ENCODE results near the gene SMG7. TPM values are rescaled to one million over a fixed set of nuclear protein-coding genes. Genes with fewer than 3 reads are reported as not detected.

The SMG7 gene
- total and polyA plus RNA-seq, 2 of the 4 experiments (the other 2 are of a cell fraction): 18.1 to 22.6 TPM

GRCh38 chr1:183443466-183443865, 28.8 kb upstream of the SMG7 start:
- Histone ChIP-seq H3K23ac (ENCODE audit: low read depth, low read length) (no peak overlapping the region), H4K5ac (ENCODE audit: low read depth, low read length) (no peak overlapping the region), H3K79me1 (ENCODE audit: low read depth in 1 of 2, low read length in 2 of 2) (no peaks in the 10 kb centered on the region), H3K14ac (replicated peaks; ENCODE audit: low read depth, low read length) (no peak overlapping the region), H2BK5ac (ENCODE audit: low read depth, low read length, poor library complexity, severe bottlenecking) (no peak overlapping the region), H3K9me1 (ENCODE audit: insufficient read depth, low read length) (no peaks in the 10 kb centered on the region), H2AFZ (replicated peaks; ENCODE audit: low read length, poor library complexity) (no peak overlapping the region), H3K27ac (ENCODE audit: insufficient read depth, low read length) (no peak overlapping the region), H3K4me2 (ENCODE audit: low read depth, low read length) (no peak overlapping the region), H3K9ac (ENCODE audit: low read depth, low read length) (no peak overlapping the region), H3K18ac (ENCODE audit: low read depth, low read length) (no peak overlapping the region), H2BK15ac (ENCODE audit: low read depth, low read length) (no peak overlapping the region), H3K56ac (ENCODE audit: extremely low read depth, insufficient read depth, low read length) (no peak overlapping the region), H3K36me3 (ENCODE audit: control insufficient read depth, insufficient read depth, low read length) (no peaks in the 10 kb centered on the region), H3K4me3 (ENCODE audit: insufficient read depth, low read depth, low read length) (no peak overlapping the region), H3K27me3 (ENCODE audit: control insufficient read depth, insufficient read depth, low read length) (peaks cover 13% of the 10 kb centered on the region), H4K20me1 (ENCODE audit: insufficient read depth, low read length) (no peaks in the 10 kb centered on the region), H2BK20ac (ENCODE audit: low read depth, low read length) (no peak overlapping the region), H2AK9ac (replicated peaks; ENCODE audit: low read depth, low read length, poor library complexity) (no peak overlapping the region), H2AK5ac (ENCODE audit: low read depth, low read length) (no peak overlapping the region), H2BK120ac (ENCODE audit: low read depth, low read length) (no peak overlapping the region), H3K9me3 (ENCODE audit: control insufficient read depth, insufficient read depth, low read length) (no peaks in the 10 kb centered on the region), H4K8ac (ENCODE audit: low read depth in 2 of 2, low read length in 2 of 2) (no peak overlapping the region), H3K4me1 (ENCODE audit: control insufficient read depth, insufficient read depth, low read length) (no peaks in the 10 kb centered on the region), H4K91ac (ENCODE audit: insufficient read depth, low read depth, low read length) (no peak overlapping the region), H3K4ac (ENCODE audit: low read depth, low read length) (no peak overlapping the region)
- no CpG with 5 or more reads among the region's 1 CpG for WGBS, 2 experiments (ENCODE audit: extremely low coverage in 2 of 2, insufficient read length in 1 of 2)
- BruUV-seq (replicated peaks): no TSS peak
- TF ChIP-seq BHLHE40 (IDR thresholded peaks at IDR 0.05; ENCODE audit: low read depth, low read length) (no peak), POLR2A (IDR thresholded peaks at IDR 0.05; ENCODE audit: low read depth, low read length) (no peak), RFX5 (IDR thresholded peaks at IDR 0.05; ENCODE audit: low read depth, low read length) (no peak), MAFK (IDR thresholded peaks at IDR 0.05; ENCODE audit: low read depth, low read length) (no peak), CHD1 (IDR thresholded peaks at IDR 0.05; ENCODE audit: low read depth, low read length) (no peak), ELK1 (IDR thresholded peaks at IDR 0.05; ENCODE audit: borderline replicate concordance, low read depth, low read length) (no peak), RCOR1 (IDR thresholded peaks at IDR 0.05; ENCODE audit: insufficient replicate concordance, low read length) (no peak), RAD21 (IDR thresholded peaks at IDR 0.05; ENCODE audit: low read length) (no peak), USF2 (IDR thresholded peaks at IDR 0.05; ENCODE audit: low read depth, low read length) (no peak), CTCF (conservative IDR thresholded peaks at IDR 0.05; ENCODE audit: low read depth, low read length) (no peak), MAZ (IDR thresholded peaks at IDR 0.05; ENCODE audit: borderline replicate concordance, low read depth, low read length) (no peak), NFE2L2 (IDR thresholded peaks at IDR 0.05; ENCODE audit: low read depth, low read length) (no peak), FOS (IDR thresholded peaks at IDR 0.05; ENCODE audit: low read depth, low read length) (no peak), MXI1 (IDR thresholded peaks at IDR 0.05; ENCODE audit: borderline replicate concordance, low read depth, low read length) (no peak), SMC3 (IDR thresholded peaks at IDR 0.05; ENCODE audit: low read depth, low read length) (no peak), CEBPB (IDR thresholded peaks at IDR 0.05; ENCODE audit: low read depth, low read length) (no peak)
- intact Hi-C loops (cut with micrococcal nuclease): no loop called here
- ChIA-PET POLR2A (ENCODE audit: unreplicated experiment) (no interaction called here), CTCF (no interaction called here)
- DNase-seq (no peak), ATAC-seq (ENCODE audit: low read depth) (no peak)
- in situ Hi-C loops (cut with MboI; ENCODE audit: low sequenced_read_pairs): no loop called here
- dilution Hi-C loops (cut with HindIII; ENCODE audit: low sequenced_read_pairs, unreplicated experiment): no loop called here

All from IMR-90 (cell line).